CD14-positive monocyte (primary cell): ENCODE data around the gene VWF. TPM values are rescaled to one million over a fixed set of nuclear protein-coding genes. Genes with fewer than 3 reads are reported as not detected.

Experiments used
- DNase-seq, 3 donors: peaks; one replicate each; pipeline ENCODE4 v3.0.0-alpha.2; 2011 to 2022
- H2AFZ ChIP-seq: 2 replicates; pipeline ENCODE4 v1.6.0; 2012; ENCODE audit warnings: mild to moderate bottlenecking, low read depth, low read length, inconsistent platforms; ENCODE audit not compliant: insufficient read depth, poor library complexity, severe bottlenecking
- H3K27ac ChIP-seq, 2 donors: 1 replicate in 1 of 2; 2 replicates in 1 of 2; pipeline ENCODE4 v1.5.1; 2012 to 2013; ENCODE audit warnings: low read length in 2 of 2, control low read depth in 1 of 2, inconsistent platforms in 1 of 2, low read depth in 1 of 2, mild to moderate bottlenecking in 1 of 2
- H3K27me3 ChIP-seq, 2 donors: one replicate each; pipeline versions ENCODE4 v1.6.0 to v1.6.1; 2011 to 2013; ENCODE audit warnings: low read length in 2 of 2; ENCODE audit not compliant: control insufficient read depth in 2 of 2, insufficient read depth in 2 of 2
- H3K36me3 ChIP-seq, 2 donors: replicated peaks in 1 of 2; 1 replicate in 1 of 2; 2 replicates in 1 of 2; pipeline versions ENCODE4 v1.5.1 to v1.6.1; 2012 to 2013; ENCODE audit warnings: low read length in 2 of 2, control low read depth in 1 of 2, inconsistent platforms in 1 of 2, mild to moderate bottlenecking in 1 of 2; ENCODE audit not compliant: insufficient read depth in 2 of 2, control insufficient read depth in 1 of 2
- H3K4me1 ChIP-seq, 2 donors: 1 replicate in 1 of 2; 2 replicates in 1 of 2; pipeline versions ENCODE4 v1.5.1 to v1.6.1; 2012 to 2013; ENCODE audit warnings: low read length in 2 of 2, control low read depth in 1 of 2, inconsistent platforms in 1 of 2, mild to moderate bottlenecking in 1 of 2, moderate library complexity in 1 of 2; ENCODE audit not compliant: insufficient read depth in 2 of 2, control insufficient read depth in 1 of 2
- H3K4me2 ChIP-seq: replicated peaks from 2 replicates; pipeline ENCODE3; 2012; ENCODE audit warnings: low read length, moderate library complexity, mild to moderate bottlenecking; ENCODE audit not compliant: poor library complexity, severe bottlenecking; ENCODE audit errors: extremely low read depth
- H3K4me3 ChIP-seq, 3 experiments: fragments of 200-600 bp in 1 of 3; sonication (generic) in 1 of 3; replicated peaks in 1 of 3; 1 replicate in 2 of 3; 2 replicates in 1 of 3; pipeline ENCODE4 v1.5.1; 2011 to 2013; ENCODE audit warnings: low read length in 3 of 3, mild to moderate bottlenecking in 3 of 3, control low read depth in 2 of 3, low read depth in 2 of 3, inconsistent platforms in 1 of 3, moderate library complexity in 1 of 3
- H3K79me2 ChIP-seq: 2 replicates; pipeline ENCODE4 v1.6.0; 2012; ENCODE audit warnings: mild to moderate bottlenecking, control low read depth, inconsistent platforms, low read length, moderate library complexity; ENCODE audit not compliant: insufficient read depth
- H3K9ac ChIP-seq: 2 replicates; pipeline ENCODE4 v1.6.0; 2017; ENCODE audit warnings: low read length, mild to moderate bottlenecking; ENCODE audit not compliant: insufficient read depth, poor library complexity, severe bottlenecking
- H3K9me3 ChIP-seq, 2 donors: replicated peaks in 1 of 2; 1 replicate in 1 of 2; 2 replicates in 1 of 2; pipeline versions ENCODE4 v1.5.1 to v1.6.1; 2012 to 2013; ENCODE audit warnings: low read length in 2 of 2, control low read depth in 1 of 2; ENCODE audit not compliant: control insufficient read depth in 1 of 2, insufficient read depth in 1 of 2
- H4K20me1 ChIP-seq: 2 replicates; pipeline ENCODE4 v1.6.0; 2012; ENCODE audit warnings: mild to moderate bottlenecking, low read length, control low read depth, moderate library complexity; ENCODE audit not compliant: insufficient read depth
- H3K27ac Mint-ChIP-seq, 7 donors: one replicate each; pipeline ENCODE4 v1.8.0; 2020; ENCODE audit warnings: mild to moderate bottlenecking in 7 of 7, mixed read lengths in 7 of 7, moderate library complexity in 6 of 7, inconsistent platforms in 2 of 7
- H3K27me3 Mint-ChIP-seq, 3 donors: one replicate each; pipeline ENCODE4 v1.8.0; 2021 to 2022; ENCODE audit warnings: low read depth in 3 of 3, mild to moderate bottlenecking in 3 of 3, mixed read lengths in 3 of 3, moderate library complexity in 3 of 3, inconsistent platforms in 1 of 3
- H3K36me3 Mint-ChIP-seq, 2 donors: one replicate each; pipeline ENCODE4 v1.8.0; 2020; ENCODE audit warnings: mixed read lengths in 2 of 2, inconsistent platforms in 1 of 2, mild to moderate bottlenecking in 1 of 2
- H3K4me1 Mint-ChIP-seq: one replicate; pipeline ENCODE4 v1.8.0; 2020; ENCODE audit warnings: mild to moderate bottlenecking, mixed read lengths
- H3K4me3 Mint-ChIP-seq, 2 donors: one replicate each; pipeline ENCODE4 v1.8.0; 2020; ENCODE audit warnings: mild to moderate bottlenecking in 2 of 2, mixed read lengths in 2 of 2, moderate library complexity in 1 of 2
- H3K9me3 Mint-ChIP-seq, 7 donors: one replicate each; pipeline ENCODE4 v1.8.0; 2020 to 2022; ENCODE audit warnings: mixed read lengths in 7 of 7, mild to moderate bottlenecking in 6 of 7, moderate library complexity in 6 of 7, inconsistent platforms in 2 of 7
- WGBS: methylation state at CpG from one replicate; pipeline ENCODE4 v1.1.5; 2013; ENCODE audit warnings: missing lambda C conversion rate; ENCODE audit not compliant: insufficient coverage; 5-methylcytosine and 5-hydroxymethylcytosine counted together
- intact Hi-C, 2 donors: fragments of 100-400 bp; cut with micrococcal nuclease; formaldehyde crosslinking; loops; one replicate each; pipeline versions ENCODE4 v1.15.0 to v1.15.1; 2023
- polyA plus RNA-seq, 3 donors: library from polyadenylated mRNA; depleted of rRNA in 1 of 3; unstranded in 2 of 3; stranded (reverse) in 1 of 3; fragments of 300-500 nt in 2 of 3; fragments of >200 nt in 1 of 3; fragmentation: Illumina TruSeq in 2 of 3; gene quantifications; 1 replicate in 2 of 3; 2 replicates in 1 of 3; pipeline ENCODE4 v1.2.3, GENCODE V29; 2012 to 2021
- TF ChIP-seq, protein P1 (sequence below): fragments of 200-600 bp; IDR thresholded peaks from one replicate; pipeline ENCODE4 v1.8.0; 2022; ENCODE audit warnings: antibody characterized with exemption, mild to moderate bottlenecking

Gene VWF
- polyA plus RNA-seq, 3 donors = 0.17 to 0.49 (median 0.48) TPM

DNA sequence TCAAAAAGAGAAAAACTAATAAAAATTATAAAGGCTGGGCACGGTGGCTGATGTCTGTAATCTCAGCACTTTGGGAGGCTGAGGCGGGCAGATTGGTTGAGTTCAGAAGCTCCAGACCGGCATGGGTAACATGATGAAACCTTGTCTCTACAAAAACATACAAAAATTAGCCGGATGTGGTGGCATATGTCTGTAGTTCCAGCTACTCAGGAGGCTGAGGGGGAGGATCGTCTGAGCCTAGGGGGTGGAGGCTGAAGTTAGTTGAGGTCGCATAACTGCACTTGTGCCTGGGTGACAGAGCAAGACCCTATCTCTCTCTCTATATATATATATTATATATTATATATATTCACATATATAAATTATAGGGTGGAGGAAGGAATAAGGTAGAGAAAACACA lies 146.9 kb downstream of the VWF start:
- H3K36me3 Mint-ChIP-seq = no peaks in the 10 kb centered on the region
- no peaks in the 10 kb centered on the region for H3K9me3 ChIP-seq
- H3K27ac Mint-ChIP-seq = no peak overlapping the region
- no peaks in the 10 kb centered on the region for H4K20me1 ChIP-seq
- no peaks in the 10 kb centered on the region for H3K79me2 ChIP-seq
- H2AFZ ChIP-seq = no peak overlapping the region
- no peaks in the 10 kb centered on the region for H3K4me1 Mint-ChIP-seq
- peaks cover 2 to 7% (median 5%) of the 10 kb centered on the region in 3 donors for H3K27me3 Mint-ChIP-seq
- H3K4me3 Mint-ChIP-seq = no peak overlapping the region
- no peak overlapping the region for H3K4me2 ChIP-seq
- no peak overlapping the region for H3K9ac ChIP-seq
- H3K27ac ChIP-seq = no peak overlapping the region
- H3K36me3 ChIP-seq = no peaks in the 10 kb centered on the region
- TF ChIP-seq, protein P1, sequence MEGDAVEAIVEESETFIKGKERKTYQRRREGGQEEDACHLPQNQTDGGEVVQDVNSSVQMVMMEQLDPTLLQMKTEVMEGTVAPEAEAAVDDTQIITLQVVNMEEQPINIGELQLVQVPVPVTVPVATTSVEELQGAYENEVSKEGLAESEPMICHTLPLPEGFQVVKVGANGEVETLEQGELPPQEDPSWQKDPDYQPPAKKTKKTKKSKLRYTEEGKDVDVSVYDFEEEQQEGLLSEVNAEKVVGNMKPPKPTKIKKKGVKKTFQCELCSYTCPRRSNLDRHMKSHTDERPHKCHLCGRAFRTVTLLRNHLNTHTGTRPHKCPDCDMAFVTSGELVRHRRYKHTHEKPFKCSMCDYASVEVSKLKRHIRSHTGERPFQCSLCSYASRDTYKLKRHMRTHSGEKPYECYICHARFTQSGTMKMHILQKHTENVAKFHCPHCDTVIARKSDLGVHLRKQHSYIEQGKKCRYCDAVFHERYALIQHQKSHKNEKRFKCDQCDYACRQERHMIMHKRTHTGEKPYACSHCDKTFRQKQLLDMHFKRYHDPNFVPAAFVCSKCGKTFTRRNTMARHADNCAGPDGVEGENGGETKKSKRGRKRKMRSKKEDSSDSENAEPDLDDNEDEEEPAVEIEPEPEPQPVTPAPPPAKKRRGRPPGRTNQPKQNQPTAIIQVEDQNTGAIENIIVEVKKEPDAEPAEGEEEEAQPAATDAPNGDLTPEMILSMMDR = no peak
- DNase-seq = no peak
- peaks cover 0 to 4% (median 2%) of the 10 kb centered on the region in 7 donors for H3K9me3 Mint-ChIP-seq
- H3K4me1 ChIP-seq = no peaks in the 10 kb centered on the region
- no peak overlapping the region for H3K4me3 ChIP-seq
- no peaks in the 10 kb centered on the region for H3K27me3 ChIP-seq
- intact Hi-C loops = no loop called here
- WGBS = no CpG with 5 or more reads among the region's 6 CpGs

DNA sequence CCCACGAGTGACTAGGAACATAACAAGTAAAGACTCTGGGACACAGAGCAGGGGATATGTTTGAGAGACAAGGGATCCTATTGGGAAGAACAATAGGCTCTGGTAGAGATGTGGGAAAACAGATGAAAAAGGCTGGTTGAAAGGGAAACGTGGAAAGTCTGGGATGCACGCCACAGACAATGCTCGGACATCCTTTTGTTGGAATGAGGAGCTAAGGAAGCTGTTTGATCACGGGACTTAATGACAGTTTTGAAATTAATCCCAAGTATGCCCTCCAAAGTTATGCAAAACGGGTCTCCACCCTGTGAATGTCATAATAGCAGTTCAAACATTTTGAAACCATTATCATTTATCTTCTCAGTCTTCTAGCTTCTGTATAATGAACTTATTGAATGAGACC lies 147.8 kb downstream of the VWF start:
- no peaks in the 10 kb centered on the region for H3K4me1 ChIP-seq
- no peaks in the 10 kb centered on the region for H3K79me2 ChIP-seq
- DNase-seq = no peak
- no peaks in the 10 kb centered on the region for H3K9me3 ChIP-seq
- H3K4me3 ChIP-seq = no peak overlapping the region
- H3K27ac ChIP-seq = no peak overlapping the region
- H3K27me3 ChIP-seq = no peaks in the 10 kb centered on the region
- no peak overlapping the region for H2AFZ ChIP-seq
- H3K4me1 Mint-ChIP-seq = no peaks in the 10 kb centered on the region
- H3K36me3 ChIP-seq = no peaks in the 10 kb centered on the region
- peaks cover 0 to 4% (median 2%) of the 10 kb centered on the region in 7 donors for H3K9me3 Mint-ChIP-seq
- no peaks in the 10 kb centered on the region for H3K36me3 Mint-ChIP-seq
- WGBS = 87% methylated on average over 3 of the region's 6 CpGs
- no peak overlapping the region for H3K4me2 ChIP-seq
- TF ChIP-seq, protein P1 = no peak
- H3K27ac Mint-ChIP-seq = no peak overlapping the region
- H4K20me1 ChIP-seq = no peaks in the 10 kb centered on the region
- intact Hi-C loops = no loop called here
- no peak overlapping the region for H3K9ac ChIP-seq
- H3K27me3 Mint-ChIP-seq = peaks cover 2 to 7% (median 5%) of the 10 kb centered on the region in 3 donors
- H3K4me3 Mint-ChIP-seq = no peak overlapping the region
